CMK (cell line): ENCODE data around the gene PEX13.

ENCODE experiments used
- DNase-seq: peaks from one replicate; pipeline ENCODE4 v3.0.0-alpha.2; 2010; ENCODE audit warnings: low read depth

The PEX13 gene

DNA sequence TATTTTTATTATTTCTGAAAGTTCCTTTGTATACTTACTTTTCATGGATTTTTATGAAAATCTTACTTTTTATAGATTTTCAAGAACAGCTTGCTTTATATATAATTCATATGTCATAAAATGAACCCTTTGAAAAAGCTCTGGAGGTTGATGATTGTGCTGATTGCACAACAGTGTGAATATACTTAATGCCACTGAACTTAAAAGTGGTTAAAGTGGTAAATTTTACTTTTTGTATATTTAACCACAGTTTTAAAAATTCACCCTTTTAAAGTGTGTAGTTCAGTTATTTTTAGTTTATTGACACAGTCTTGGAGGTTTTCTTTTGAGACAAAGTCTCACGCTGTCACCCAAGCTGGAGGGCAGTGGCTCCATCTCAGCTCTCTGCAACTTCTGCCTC lies 56.6 kb downstream of the PEX13 start:
- DNase-seq, result no peak

- no peak for DNase-seq
Observed at GRCh38 chr2:61085883-61086282, 68.4 kb downstream of the PEX13 start.

DNA sequence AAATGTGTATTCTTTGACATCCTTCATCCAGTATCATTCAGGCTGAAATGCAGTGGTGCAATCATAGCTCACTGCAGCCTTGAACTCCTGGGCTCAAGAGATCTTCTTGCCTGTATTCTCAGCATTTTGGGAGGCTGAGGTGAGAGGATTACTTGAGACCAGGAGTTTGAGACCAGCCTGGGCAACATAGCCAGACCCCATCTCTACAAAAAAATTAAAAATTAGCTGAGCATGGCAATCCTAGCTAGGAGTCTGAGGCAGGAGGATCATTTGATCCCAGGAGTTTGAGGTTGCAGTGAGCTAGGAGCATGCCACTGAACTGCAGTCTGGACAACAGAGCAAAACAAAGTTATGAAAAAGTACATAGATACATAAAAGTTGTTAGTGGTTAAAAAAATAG lies 72.3 kb downstream of the PEX13 start:
- no peak for DNase-seq

GRCh38 chr2:61090386-61090921 lies 72.9 kb downstream of the PEX13 start:
- DNase-seq, result no peak

DNA sequence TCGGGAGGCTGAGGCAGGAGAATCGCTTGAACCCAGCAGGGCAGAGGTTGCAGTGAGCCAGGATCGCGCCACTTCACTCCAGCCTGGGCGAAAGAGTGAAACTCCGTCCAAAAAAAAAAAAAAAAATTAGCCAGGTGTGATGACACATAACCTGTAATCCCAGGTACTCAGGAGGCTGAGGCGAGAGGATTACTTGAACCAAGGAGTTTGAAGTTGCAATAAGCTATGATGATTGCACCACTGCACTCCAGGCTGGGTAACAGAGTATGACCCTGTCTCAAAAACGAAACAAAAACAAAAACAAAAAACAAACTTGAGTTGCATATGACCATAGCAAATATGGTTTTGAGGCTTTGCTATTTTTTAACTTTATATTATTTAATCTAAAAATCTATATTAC lies 74.0 kb downstream of the PEX13 start:
- DNase-seq, result no peak

GRCh38 chr2:61096438-61096837 lies 78.9 kb downstream of the PEX13 start:
- no peak for DNase-seq

DNA sequence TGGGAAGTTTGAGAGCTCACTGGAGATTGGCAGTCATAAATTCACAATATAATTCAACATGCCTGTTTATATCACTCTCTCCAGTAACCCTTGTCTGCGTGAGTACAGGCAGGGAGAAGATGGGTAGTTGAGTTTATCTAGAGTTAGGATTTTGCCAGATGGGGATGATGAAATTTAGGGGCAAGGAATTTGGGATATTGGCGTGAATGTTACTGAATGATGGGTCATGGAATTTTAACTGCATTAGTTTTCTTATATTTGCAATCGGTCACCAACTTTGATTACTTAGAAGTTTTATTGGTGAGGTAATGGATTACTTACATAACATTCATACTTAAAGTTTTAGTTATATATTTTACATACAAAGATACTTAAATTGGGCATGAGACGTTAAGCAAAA lies 83.3 kb downstream of the PEX13 start:
- DNase-seq, result no peak
